ENCODE results near the gene VGLL4. TPM values are rescaled to one million over a fixed set of nuclear protein-coding genes. Genes with fewer than 3 reads are reported as not detected.

Gene VGLL4
- total and polyA plus RNA-seq, 2 of the 4 experiments (the other 2 are of a cell fraction) = 26.2 to 35.4 TPM

- Histone ChIP-seq H2BK120ac (ENCODE audit: low read depth, low read length) (peak overlapping the region; percentile 99), H2BK5ac (ENCODE audit: low read depth, low read length, poor library complexity, severe bottlenecking) (peak overlapping the region; percentile 99), H3K56ac (ENCODE audit: extremely low read depth, insufficient read depth, low read length) (peak overlapping the region; percentile 91), H3K36me3 (ENCODE audit: control insufficient read depth, insufficient read depth, low read length) (peaks cover 17% of the 10 kb centered on the region), H3K9me1 (ENCODE audit: insufficient read depth, low read length) (peaks cover 27% of the 10 kb centered on the region), H3K27ac (ENCODE audit: insufficient read depth, low read length) (peak overlapping the region; percentile 100), H3K9me3 (ENCODE audit: control insufficient read depth, insufficient read depth, low read length) (no peaks in the 10 kb centered on the region), H2BK15ac (ENCODE audit: low read depth, low read length) (peak overlapping the region; percentile 89; the same call in 2 of the 3 replicates), H3K18ac (ENCODE audit: low read depth, low read length) (peak overlapping the region; percentile 87), H3K14ac (replicated peaks; ENCODE audit: low read depth, low read length) (peak overlapping the region; percentile 97), H4K5ac (ENCODE audit: low read depth, low read length) (peak overlapping the region; percentile 58; the same call in 1 of the 2 replicates), H4K91ac (ENCODE audit: insufficient read depth, low read depth, low read length) (peak overlapping the region; percentile 99), H3K9ac (ENCODE audit: low read depth, low read length) (peak overlapping the region; percentile 80; the same call in 1 of the 2 replicates), H3K79me1 (ENCODE audit: low read depth in 1 of 2, low read length in 2 of 2) (peaks cover 21 to 65% of the 10 kb centered on the region in 2 experiments), H4K8ac (ENCODE audit: low read depth in 2 of 2, low read length in 2 of 2) (peak overlapping the region; percentile 23 to 90), H3K4me1 (ENCODE audit: control insufficient read depth, insufficient read depth, low read length) (peaks cover 33% of the 10 kb centered on the region), H4K20me1 (ENCODE audit: insufficient read depth, low read length) (peaks cover 18% of the 10 kb centered on the region), H3K27me3 (ENCODE audit: control insufficient read depth, insufficient read depth, low read length) (no peaks in the 10 kb centered on the region), H2AFZ (replicated peaks; ENCODE audit: low read length, poor library complexity) (no peak overlapping the region), H3K4ac (ENCODE audit: low read depth, low read length) (peak overlapping the region; percentile 99), H3K4me2 (ENCODE audit: low read depth, low read length) (peak overlapping the region; percentile 90; the same call in 1 of the 2 replicates), H2AK9ac (replicated peaks; ENCODE audit: low read depth, low read length, poor library complexity) (no peak overlapping the region), H2AK5ac (ENCODE audit: low read depth, low read length) (peak overlapping the region; percentile 98), H3K23ac (ENCODE audit: low read depth, low read length) (peak overlapping the region; percentile 99; the same call in 1 of the 2 replicates), H3K4me3 (ENCODE audit: insufficient read depth, low read depth, low read length) (no peak overlapping the region), H2BK20ac (ENCODE audit: low read depth, low read length) (peak overlapping the region; percentile 97)
- POLR2A ChIA-PET (ENCODE audit: unreplicated experiment) = no interaction called here
- no CpG with 5 or more reads among the region's 5 CpGs for WGBS, 2 experiments (ENCODE audit: extremely low coverage in 2 of 2, insufficient read length in 1 of 2)
- ATAC-seq (ENCODE audit: low read depth) (no peak), DNase-seq (no peak)
- TF ChIP-seq RCOR1 (IDR thresholded peaks at IDR 0.05; ENCODE audit: insufficient replicate concordance, low read length) (no peak), RFX5 (IDR thresholded peaks at IDR 0.05; ENCODE audit: low read depth, low read length) (no peak), NFE2L2 (IDR thresholded peaks at IDR 0.05; ENCODE audit: low read depth, low read length) (no peak), CEBPB (IDR thresholded peaks at IDR 0.05; ENCODE audit: low read depth, low read length) (no peak), SMC3 (IDR thresholded peaks at IDR 0.05; ENCODE audit: low read depth, low read length) (no peak), CTCF (conservative IDR thresholded peaks at IDR 0.05; ENCODE audit: low read depth, low read length) (no peak), BHLHE40 (IDR thresholded peaks at IDR 0.05; ENCODE audit: low read depth, low read length) (no peak), USF2 (IDR thresholded peaks at IDR 0.05; ENCODE audit: low read depth, low read length) (no peak), POLR2A (IDR thresholded peaks at IDR 0.05; ENCODE audit: low read depth, low read length) (no peak), MAZ (IDR thresholded peaks at IDR 0.05; ENCODE audit: borderline replicate concordance, low read depth, low read length) (no peak), FOS (IDR thresholded peaks at IDR 0.05; ENCODE audit: low read depth, low read length) (no peak), MXI1 (IDR thresholded peaks at IDR 0.05; ENCODE audit: borderline replicate concordance, low read depth, low read length) (no peak), CHD1 (IDR thresholded peaks at IDR 0.05; ENCODE audit: low read depth, low read length) (no peak), RAD21 (IDR thresholded peaks at IDR 0.05; ENCODE audit: low read length) (no peak)
- TF ChIP-seq, protein P1, sequence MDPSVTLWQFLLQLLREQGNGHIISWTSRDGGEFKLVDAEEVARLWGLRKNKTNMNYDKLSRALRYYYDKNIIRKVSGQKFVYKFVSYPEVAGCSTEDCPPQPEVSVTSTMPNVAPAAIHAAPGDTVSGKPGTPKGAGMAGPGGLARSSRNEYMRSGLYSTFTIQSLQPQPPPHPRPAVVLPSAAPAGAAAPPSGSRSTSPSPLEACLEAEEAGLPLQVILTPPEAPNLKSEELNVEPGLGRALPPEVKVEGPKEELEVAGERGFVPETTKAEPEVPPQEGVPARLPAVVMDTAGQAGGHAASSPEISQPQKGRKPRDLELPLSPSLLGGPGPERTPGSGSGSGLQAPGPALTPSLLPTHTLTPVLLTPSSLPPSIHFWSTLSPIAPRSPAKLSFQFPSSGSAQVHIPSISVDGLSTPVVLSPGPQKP (IDR thresholded peaks at IDR 0.05; ENCODE audit: borderline replicate concordance, low read depth, low read length) = no peak
- in situ Hi-C loops (cut with MboI; ENCODE audit: low sequenced_read_pairs) = loop anchor here (5.0 kb wide), 1 partner anchor 34 kb away; no protein-coding TSS in a partner anchor
- CTCF ChIA-PET = no interaction called here
- intact Hi-C loops (cut with micrococcal nuclease) = no loop called here
- no TSS peak for BruUV-seq (replicated peaks)
- dilution Hi-C loops (cut with HindIII; ENCODE audit: low sequenced_read_pairs, unreplicated experiment) = no loop called here
Observed at GRCh38 chr3:11602886-11603527, 40.7 kb downstream of the VGLL4 start.

Data from IMR-90 (cell line).